GM21717 (cell line): Measurements from ENCODE around the gene WWC2.
A peak's percentile ranks its signal among the peaks of the same experiment; 100 is the strongest.

Source experiments
- ATAC-seq: cut with Tn5 transposase; IDR thresholded peaks from one replicate; pipeline ENCODE4 v1.9.1; 2021; ENCODE audit warnings: mild to moderate bottlenecking, moderate library complexity; ENCODE audit not compliant: unreplicated experiment

WWC2 gene

GRCh38 chr4:183098723-183099536, at the start of gene WWC2:
TSS of gene WWC2 (plus strand) at chr4:183099257. CDS start at chr4:183099492, 235 bp downstream.
- peak; percentile 60 for ATAC-seq

- no peak for ATAC-seq
Observed at GRCh38 chr4:183053681-183054080, 45.4 kb upstream of the WWC2 start.

GRCh38 chr4:183057255-183057654, 41.8 kb upstream of the WWC2 start:
- no peak for ATAC-seq

GRCh38 chr4:183059797-183060196, 39.3 kb upstream of the WWC2 start:
- ATAC-seq, result no peak

GRCh38 chr4:183068502-183068901, 30.6 kb upstream of the WWC2 start:
- no peak for ATAC-seq

- no peak for ATAC-seq
Observed at GRCh38 chr4:183071222-183071621, 27.8 kb upstream of the WWC2 start.

- no peak for ATAC-seq
Observed at GRCh38 chr4:183072176-183072575, 26.9 kb upstream of the WWC2 start.

- no peak for ATAC-seq
Observed at GRCh38 chr4:183073838-183074145, 25.3 kb upstream of the WWC2 start.

GRCh38 chr4:183074288-183074990, 24.6 kb upstream of the WWC2 start:
- no peak for ATAC-seq

- no peak for ATAC-seq
Observed at GRCh38 chr4:183078634-183079033, 20.4 kb upstream of the WWC2 start.

GRCh38 chr4:183080372-183081115, 18.5 kb upstream of the WWC2 start:
- ATAC-seq, result no peak

- no peak for ATAC-seq
Observed at GRCh38 chr4:183081116-183081469, 18.0 kb upstream of the WWC2 start.

GRCh38 chr4:183082053-183082452, 17.0 kb upstream of the WWC2 start:
- ATAC-seq, result no peak

- no peak for ATAC-seq
Observed at GRCh38 chr4:183094393-183095198, 4.5 kb upstream of the WWC2 start.

- no peak for ATAC-seq
Observed at GRCh38 chr4:183095199-183095512, 3.9 kb upstream of the WWC2 start.

- no peak for ATAC-seq
Observed at GRCh38 chr4:183096276-183096965, 2.6 kb upstream of the WWC2 start.

GRCh38 chr4:183097231-183098018, 1.6 kb upstream of the WWC2 start:
- no peak for ATAC-seq

GRCh38 chr4:183098019-183098722, 886 bp upstream of the WWC2 start:
- no peak for ATAC-seq
